ENCODE data around the gene EMILIN2. TPM values are rescaled to one million over a fixed set of nuclear protein-coding genes. Genes with fewer than 3 reads are reported as not detected.

EMILIN2 gene
- total RNA-seq, 2 experiments from 2014 or later: 3.2 to 3.3 TPM

- Histone ChIP-seq H3K36me3 (ENCODE audit: insufficient read depth, low read length) (no peaks in the 10 kb centered on the region), H3K27ac (ENCODE audit: low read depth in 1 of 2, low read length in 2 of 2) (no peak overlapping the region), H3K9me3 (ENCODE audit: control insufficient read depth in 1 of 2, insufficient read depth in 1 of 2, low read length in 2 of 2) (peaks cover 13 to 20% of the 10 kb centered on the region in 2 experiments), H3K27me3 (ENCODE audit: control insufficient read depth in 1 of 2, insufficient read depth in 2 of 2, low read length in 2 of 2) (peaks cover 0 to 2% of the 10 kb centered on the region in 2 experiments), H3K4me1 (ENCODE audit: insufficient read depth, low read length) (no peaks in the 10 kb centered on the region), H3K4me3 (ENCODE audit: low read length) (no peak overlapping the region)
- Mint-ChIP-seq H3K9me3 (peaks cover 39% of the 10 kb centered on the region), H3K4me3 (no peak overlapping the region), H3K27ac (no peak overlapping the region), H3K4me1 (ENCODE audit: low read depth) (no peaks in the 10 kb centered on the region), H3K27me3 (no peaks in the 10 kb centered on the region), H3K36me3 (ENCODE audit: low read depth) (peaks cover 24% of the 10 kb centered on the region)
- ChIA-PET POLR2A (no interaction called here), CTCF (no interaction called here)
- no peak for TF ChIP-seq CTCF (IDR thresholded peaks at IDR 0.05)
- ATAC-seq (ENCODE audit: poor library complexity) (no peak), DNase-seq (no peak)
- intact Hi-C loops (cut with DNase I, micrococcal nuclease): loop anchor here in 1 of 2 experiments (10.0 kb wide), 1 partner anchor 70 kb away; no protein-coding TSS in a partner anchor
Observed at GRCh38 chr18:2814928-2815327, 31.9 kb upstream of the EMILIN2 start.

- H3K4me3 ChIP-seq (ENCODE audit: low read length): no peak overlapping the region
- Mint-ChIP-seq H3K27me3 (no peaks in the 10 kb centered on the region), H3K27ac (no peak overlapping the region), H3K4me1 (ENCODE audit: low read depth) (no peaks in the 10 kb centered on the region), H3K36me3 (ENCODE audit: low read depth) (peaks cover 10% of the 10 kb centered on the region), H3K9me3 (peaks cover 20% of the 10 kb centered on the region), H3K4me3 (no peak overlapping the region)
- ATAC-seq (ENCODE audit: poor library complexity) (no peak), DNase-seq (no peak)
- intact Hi-C loops (cut with DNase I, micrococcal nuclease): loop anchor here in 1 of 2 experiments (10.0 kb wide), 1 partner anchor 67 kb away; no protein-coding TSS in a partner anchor
- CTCF ChIA-PET: interaction anchor here (0.6 kb wide), 1 partner anchor 201 kb away, joined by 3 read pairs; no protein-coding TSS in a partner anchor
- POLR2A ChIA-PET: interaction anchor here (0.6 kb wide), 1 partner anchor 240 kb away, joined by 4 read pairs; no protein-coding TSS in a partner anchor
- H3K4me1 ChIP-seq (ENCODE audit: insufficient read depth, low read length): no peaks in the 10 kb centered on the region
- no peak for TF ChIP-seq CTCF (IDR thresholded peaks at IDR 0.05)
- no peak overlapping the region for H3K27ac ChIP-seq (ENCODE audit: low read depth in 1 of 2, low read length in 2 of 2)
- H3K27me3 ChIP-seq (ENCODE audit: control insufficient read depth in 1 of 2, insufficient read depth in 2 of 2, low read length in 2 of 2): peaks cover 0 to 2% of the 10 kb centered on the region in 2 experiments
- peaks cover 8 to 20% of the 10 kb centered on the region in 2 experiments for H3K9me3 ChIP-seq (ENCODE audit: control insufficient read depth in 1 of 2, insufficient read depth in 1 of 2, low read length in 2 of 2)
- H3K36me3 ChIP-seq (ENCODE audit: insufficient read depth, low read length): no peaks in the 10 kb centered on the region
Observed at GRCh38 chr18:2818281-2818680, 28.5 kb upstream of the EMILIN2 start.

- Histone ChIP-seq H3K27me3 (ENCODE audit: control insufficient read depth in 1 of 2, insufficient read depth in 2 of 2, low read length in 2 of 2) (no peaks in the 10 kb centered on the region), H3K27ac (ENCODE audit: low read depth in 1 of 2, low read length in 2 of 2) (no peak overlapping the region), H3K9me3 (ENCODE audit: control insufficient read depth in 1 of 2, insufficient read depth in 1 of 2, low read length in 2 of 2) (peaks cover 3 to 5% of the 10 kb centered on the region in 2 experiments), H3K36me3 (ENCODE audit: insufficient read depth, low read length) (no peaks in the 10 kb centered on the region), H3K4me3 (ENCODE audit: low read length) (no peak overlapping the region), H3K4me1 (ENCODE audit: insufficient read depth, low read length) (no peaks in the 10 kb centered on the region)
- no peaks in the 10 kb centered on the region for H3K36me3 Mint-ChIP-seq (ENCODE audit: low read depth)
- H3K9me3 Mint-ChIP-seq: no peaks in the 10 kb centered on the region
- ChIA-PET POLR2A (no interaction called here), CTCF (no interaction called here)
- no peak for TF ChIP-seq CTCF (IDR thresholded peaks at IDR 0.05)
- H3K27me3 Mint-ChIP-seq: no peaks in the 10 kb centered on the region
- no peak overlapping the region for H3K27ac Mint-ChIP-seq
- ATAC-seq (ENCODE audit: poor library complexity): no peak
- no peak overlapping the region for H3K4me3 Mint-ChIP-seq
- no peak for DNase-seq
- intact Hi-C loops (cut with DNase I, micrococcal nuclease): no loop called here
- H3K4me1 Mint-ChIP-seq (ENCODE audit: low read depth): no peaks in the 10 kb centered on the region
Observed at GRCh38 chr18:2821695-2822094, 25.1 kb upstream of the EMILIN2 start.
